PFSK-1 (cell line): ENCODE data around the gene MAPK8.

ENCODE experiments used
- FOXP2 ChIP-seq: optimal IDR thresholded peaks from 2 replicates; pipeline ENCODE3; 2011; ENCODE audit warnings: borderline replicate concordance, control low read depth, inconsistent platforms; ENCODE audit not compliant: insufficient read depth; ENCODE audit errors: extremely low read length, extremely low read depth
- POLR2AphosphoS5 ChIP-seq: IDR thresholded peaks from 2 replicates; pipeline ENCODE4 v1.6.1; 2012; ENCODE audit warnings: low read depth, mild to moderate bottlenecking, control low read depth, low read length, moderate library complexity
- SIN3A ChIP-seq: IDR thresholded peaks from 2 replicates; pipeline ENCODE4 v1.6.1; 2012; ENCODE audit warnings: mild to moderate bottlenecking, low read length, moderate library complexity, borderline replicate concordance; ENCODE audit not compliant: insufficient read depth
- TAF1 ChIP-seq: IDR thresholded peaks from 2 replicates; pipeline ENCODE4 v1.6.1; 2012; ENCODE audit warnings: low read length, control low read depth, borderline replicate concordance; ENCODE audit not compliant: insufficient read depth
- TF ChIP-seq, protein P1 (sequence below), 2 experiments: IDR thresholded peaks; 2 replicates each; pipeline versions ENCODE4 v1.6.1 to v1.8.0; 2011 to 2012; ENCODE audit warnings: low read depth in 2 of 2, low read length in 2 of 2, control low read depth in 1 of 2, inconsistent platforms in 1 of 2, mild to moderate bottlenecking in 1 of 2, moderate library complexity in 1 of 2; ENCODE audit not compliant: insufficient read depth in 1 of 2

Gene MAPK8

GRCh38 chr10:48357631-48358030 is 51.2 kb downstream of the MAPK8 start:
- TF ChIP-seq SIN3A (no peak), POLR2AphosphoS5 (no peak), FOXP2 (no peak), TAF1 (no peak)
- TF ChIP-seq, protein P1, sequence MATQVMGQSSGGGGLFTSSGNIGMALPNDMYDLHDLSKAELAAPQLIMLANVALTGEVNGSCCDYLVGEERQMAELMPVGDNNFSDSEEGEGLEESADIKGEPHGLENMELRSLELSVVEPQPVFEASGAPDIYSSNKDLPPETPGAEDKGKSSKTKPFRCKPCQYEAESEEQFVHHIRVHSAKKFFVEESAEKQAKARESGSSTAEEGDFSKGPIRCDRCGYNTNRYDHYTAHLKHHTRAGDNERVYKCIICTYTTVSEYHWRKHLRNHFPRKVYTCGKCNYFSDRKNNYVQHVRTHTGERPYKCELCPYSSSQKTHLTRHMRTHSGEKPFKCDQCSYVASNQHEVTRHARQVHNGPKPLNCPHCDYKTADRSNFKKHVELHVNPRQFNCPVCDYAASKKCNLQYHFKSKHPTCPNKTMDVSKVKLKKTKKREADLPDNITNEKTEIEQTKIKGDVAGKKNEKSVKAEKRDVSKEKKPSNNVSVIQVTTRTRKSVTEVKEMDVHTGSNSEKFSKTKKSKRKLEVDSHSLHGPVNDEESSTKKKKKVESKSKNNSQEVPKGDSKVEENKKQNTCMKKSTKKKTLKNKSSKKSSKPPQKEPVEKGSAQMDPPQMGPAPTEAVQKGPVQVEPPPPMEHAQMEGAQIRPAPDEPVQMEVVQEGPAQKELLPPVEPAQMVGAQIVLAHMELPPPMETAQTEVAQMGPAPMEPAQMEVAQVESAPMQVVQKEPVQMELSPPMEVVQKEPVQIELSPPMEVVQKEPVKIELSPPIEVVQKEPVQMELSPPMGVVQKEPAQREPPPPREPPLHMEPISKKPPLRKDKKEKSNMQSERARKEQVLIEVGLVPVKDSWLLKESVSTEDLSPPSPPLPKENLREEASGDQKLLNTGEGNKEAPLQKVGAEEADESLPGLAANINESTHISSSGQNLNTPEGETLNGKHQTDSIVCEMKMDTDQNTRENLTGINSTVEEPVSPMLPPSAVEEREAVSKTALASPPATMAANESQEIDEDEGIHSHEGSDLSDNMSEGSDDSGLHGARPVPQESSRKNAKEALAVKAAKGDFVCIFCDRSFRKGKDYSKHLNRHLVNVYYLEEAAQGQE (IDR thresholded peaks at IDR 0.05; ENCODE audit: insufficient read depth in 1 of 2, low read depth in 2 of 2, low read length in 2 of 2) = no peak

GRCh38 chr10:48358162-48358561 is 51.7 kb downstream of the MAPK8 start:
- TF ChIP-seq SIN3A (no peak), POLR2AphosphoS5 (no peak), TAF1 (no peak), FOXP2 (no peak)
- TF ChIP-seq, protein P1 (IDR thresholded peaks at IDR 0.05; ENCODE audit: insufficient read depth in 1 of 2, low read depth in 2 of 2, low read length in 2 of 2) = no peak

GRCh38 chr10:48358838-48359237 is 52.4 kb downstream of the MAPK8 start:
- TF ChIP-seq TAF1 (no peak), POLR2AphosphoS5 (no peak), FOXP2 (no peak), SIN3A (no peak)
- TF ChIP-seq, protein P1 (IDR thresholded peaks at IDR 0.05; ENCODE audit: insufficient read depth in 1 of 2, low read depth in 2 of 2, low read length in 2 of 2) = no peak

DNA sequence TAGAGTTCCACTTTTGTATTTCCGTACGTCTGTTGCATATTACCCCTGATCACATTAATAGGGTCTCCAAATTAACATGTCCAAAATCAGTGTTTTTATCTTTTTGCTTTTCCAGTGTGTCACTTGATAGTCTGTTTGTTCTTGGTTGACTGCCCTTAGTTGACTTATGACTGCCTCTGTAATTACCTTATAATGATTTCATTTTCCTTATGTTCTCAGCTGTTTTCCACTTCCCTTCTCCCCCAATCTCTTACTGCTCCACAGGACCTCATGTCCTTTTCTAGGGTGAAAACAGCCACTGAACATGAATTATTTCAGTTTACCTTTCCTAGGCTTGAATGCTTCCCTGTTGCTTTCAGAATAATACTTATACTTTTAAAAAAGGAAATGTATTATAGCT is 54.7 kb downstream of the MAPK8 start:
- TF ChIP-seq POLR2AphosphoS5 = no peak

GRCh38 chr10:48363617-48364355 is 57.3 kb downstream of the MAPK8 start:
- no peak for TF ChIP-seq TAF1
- TF ChIP-seq, protein P1 (IDR thresholded peaks at IDR 0.05; ENCODE audit: insufficient read depth in 1 of 2, low read depth in 2 of 2, low read length in 2 of 2) = no peak
- TF ChIP-seq FOXP2 = no peak
